K562 (cell line): ENCODE results near the gene BIK. TPM values are rescaled to one million over a fixed set of nuclear protein-coding genes. Genes with fewer than 3 reads are reported as not detected.

Source experiments
- FOXP1 ChIP-seq: sonication (generic); formaldehyde crosslinking; IDR thresholded peaks from 2 replicates; pipeline ENCODE4 v1.8.0; 2022; ENCODE audit warnings: mild to moderate bottlenecking, missing genetic modification reagents
- HMGN3 ChIP-seq: IDR thresholded peaks from 2 replicates; pipeline ENCODE4 v1.6.1; 2011; ENCODE audit warnings: borderline replicate concordance, low read depth, mild to moderate bottlenecking, mixed read lengths, low read length; ENCODE audit not compliant: insufficient read length; ENCODE audit errors: extremely low read depth
- NCOA2 ChIP-seq, 2 experiments: fragments of 450-650 bp; IDR thresholded peaks; 2 replicates each; pipeline ENCODE4 v1.6.1; 2018; ENCODE audit warnings: mild to moderate bottlenecking in 2 of 2, moderate library complexity in 1 of 2; ENCODE audit not compliant: partially characterized antibody in 2 of 2
- OTX1 ChIP-seq: fragments of 450-650 bp; formaldehyde crosslinking; IDR thresholded peaks from 2 replicates; pipeline ENCODE4 v1.4.0; 2022; ENCODE audit warnings: mild to moderate bottlenecking
- SIN3B ChIP-seq: fragments of 450-650 bp; IDR thresholded peaks from 2 replicates; pipeline ENCODE4 v1.6.1; 2017; ENCODE audit warnings: low read depth, mild to moderate bottlenecking, moderate library complexity
- TEAD4 ChIP-seq, 2 experiments: sonication (generic) in 1 of 2; formaldehyde crosslinking in 1 of 2; IDR thresholded peaks; 2 replicates each; pipeline versions ENCODE4 v1.6.1 to v1.8.0; 2012 to 2022; ENCODE audit warnings: borderline replicate concordance in 1 of 2, inconsistent platforms in 1 of 2, low read length in 1 of 2, mild to moderate bottlenecking in 1 of 2, missing genetic modification reagents in 1 of 2
- ZNF184 ChIP-seq: sonication (generic); formaldehyde crosslinking; IDR thresholded peaks from 2 replicates; pipeline ENCODE4 v1.5.0; 2020; ENCODE audit warnings: missing genetic modification reagents
- polyA plus RNA-seq, 8 experiments: library from polyadenylated mRNA; depleted of rRNA in 4 of 8; stranded (reverse) in 5 of 8; unstranded in 3 of 8; fragments of >200 nt; fragmentation: Nextera tagmentation in 2 of 8; fragmentation: Illumina TruSeq in 1 of 8; extraction: Ambion mirVana in 2 of 8; extraction: Trizol in 1 of 8; gene quantifications; 2 replicates each; pipeline versions ENCODE4 v1.2.1 to v1.2.3, GENCODE V29; 2011 to 2014; ENCODE audit warnings: inconsistent platforms in 1 of 8, missing spikeins in 1 of 8
- total RNA-seq, 7 experiments: library from RNA; depleted of rRNA in 6 of 7; stranded (reverse); fragments of >200 nt in 6 of 7; fragmentation: Illumina TruSeq in 2 of 7; extraction: Trizol in 2 of 7; gene quantifications; 2 replicates each; pipeline versions ENCODE4 v1.2.1 to v1.2.3, GENCODE V29; 2011 to 2021; ENCODE audit warnings: low replicate concordance in 1 of 7
- TF ChIP-seq, protein P1 (sequence below): fragments of 450-650 bp; conservative IDR thresholded peaks from 2 replicates; pipeline ENCODE4 v1.6.1; 2016; ENCODE audit warnings: missing genetic modification characterization, low read depth, mild to moderate bottlenecking, missing compliant biosample characterization, moderate library complexity
- TF ChIP-seq, protein P2 (sequence below): sonication (generic); formaldehyde crosslinking; IDR thresholded peaks from 2 replicates; pipeline ENCODE4 v1.8.1; 2023; ENCODE audit warnings: missing genetic modification reagents, mild to moderate bottlenecking, borderline replicate concordance

Gene BIK
- total and polyA plus RNA-seq, 9 of the 15 experiments (the other 6 are each of a cell fraction or from before 2014, with no cell fraction given): 0.08 to 0.23 (median 0.18) TPM; not detected in 4

DNA sequence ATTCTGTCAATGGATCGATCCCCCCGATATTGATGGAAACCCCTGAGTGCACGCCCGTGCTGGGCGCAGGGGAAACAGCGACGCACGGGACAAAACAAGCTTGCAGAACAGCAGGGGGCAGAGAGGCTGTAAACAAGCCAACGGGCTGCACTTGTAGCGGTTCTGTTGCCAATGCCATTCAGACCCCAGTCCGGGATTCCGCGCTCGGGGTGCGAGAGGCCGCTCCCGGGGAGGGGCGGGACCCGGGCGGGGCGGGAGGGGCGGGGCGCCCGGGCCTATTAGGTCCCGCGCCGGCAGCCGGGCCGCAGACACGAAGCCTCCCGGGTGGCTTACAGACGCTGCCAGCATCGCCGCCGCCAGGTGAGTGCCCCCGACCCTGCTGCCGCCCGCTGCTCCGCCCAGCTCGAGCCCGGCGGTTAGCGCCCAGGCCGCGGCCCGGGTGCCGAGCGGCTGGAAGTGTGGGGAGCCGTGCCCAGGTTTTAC, at the start of gene BIK (continued):
- TF ChIP-seq TEAD4 (IDR thresholded peaks at IDR 0.05; ENCODE audit: low read length): no peak
- no peak for TF ChIP-seq TEAD4 (CRISPR knock-in tag; IDR thresholded peaks at IDR 0.05; ENCODE audit: borderline replicate concordance)
- no peak for TF ChIP-seq OTX1 (CRISPR knock-in tag)
- no peak for TF ChIP-seq ZNF184 (CRISPR knock-in tag)
- TF ChIP-seq SIN3B: no peak
- TF ChIP-seq FOXP1 (CRISPR knock-in tag): 0 out of 2 replicates have a peak, but pooled peaks have one; percentile 32
- TF ChIP-seq HMGN3: no peak
- TF ChIP-seq, protein P1, sequence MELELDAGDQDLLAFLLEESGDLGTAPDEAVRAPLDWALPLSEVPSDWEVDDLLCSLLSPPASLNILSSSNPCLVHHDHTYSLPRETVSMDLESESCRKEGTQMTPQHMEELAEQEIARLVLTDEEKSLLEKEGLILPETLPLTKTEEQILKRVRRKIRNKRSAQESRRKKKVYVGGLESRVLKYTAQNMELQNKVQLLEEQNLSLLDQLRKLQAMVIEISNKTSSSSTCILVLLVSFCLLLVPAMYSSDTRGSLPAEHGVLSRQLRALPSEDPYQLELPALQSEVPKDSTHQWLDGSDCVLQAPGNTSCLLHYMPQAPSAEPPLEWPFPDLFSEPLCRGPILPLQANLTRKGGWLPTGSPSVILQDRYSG: no peak
- no peak for TF ChIP-seq NCOA2 (IDR thresholded peaks at IDR 0.05; ENCODE audit: partially characterized antibody in 2 of 2)
- TF ChIP-seq, protein P2, sequence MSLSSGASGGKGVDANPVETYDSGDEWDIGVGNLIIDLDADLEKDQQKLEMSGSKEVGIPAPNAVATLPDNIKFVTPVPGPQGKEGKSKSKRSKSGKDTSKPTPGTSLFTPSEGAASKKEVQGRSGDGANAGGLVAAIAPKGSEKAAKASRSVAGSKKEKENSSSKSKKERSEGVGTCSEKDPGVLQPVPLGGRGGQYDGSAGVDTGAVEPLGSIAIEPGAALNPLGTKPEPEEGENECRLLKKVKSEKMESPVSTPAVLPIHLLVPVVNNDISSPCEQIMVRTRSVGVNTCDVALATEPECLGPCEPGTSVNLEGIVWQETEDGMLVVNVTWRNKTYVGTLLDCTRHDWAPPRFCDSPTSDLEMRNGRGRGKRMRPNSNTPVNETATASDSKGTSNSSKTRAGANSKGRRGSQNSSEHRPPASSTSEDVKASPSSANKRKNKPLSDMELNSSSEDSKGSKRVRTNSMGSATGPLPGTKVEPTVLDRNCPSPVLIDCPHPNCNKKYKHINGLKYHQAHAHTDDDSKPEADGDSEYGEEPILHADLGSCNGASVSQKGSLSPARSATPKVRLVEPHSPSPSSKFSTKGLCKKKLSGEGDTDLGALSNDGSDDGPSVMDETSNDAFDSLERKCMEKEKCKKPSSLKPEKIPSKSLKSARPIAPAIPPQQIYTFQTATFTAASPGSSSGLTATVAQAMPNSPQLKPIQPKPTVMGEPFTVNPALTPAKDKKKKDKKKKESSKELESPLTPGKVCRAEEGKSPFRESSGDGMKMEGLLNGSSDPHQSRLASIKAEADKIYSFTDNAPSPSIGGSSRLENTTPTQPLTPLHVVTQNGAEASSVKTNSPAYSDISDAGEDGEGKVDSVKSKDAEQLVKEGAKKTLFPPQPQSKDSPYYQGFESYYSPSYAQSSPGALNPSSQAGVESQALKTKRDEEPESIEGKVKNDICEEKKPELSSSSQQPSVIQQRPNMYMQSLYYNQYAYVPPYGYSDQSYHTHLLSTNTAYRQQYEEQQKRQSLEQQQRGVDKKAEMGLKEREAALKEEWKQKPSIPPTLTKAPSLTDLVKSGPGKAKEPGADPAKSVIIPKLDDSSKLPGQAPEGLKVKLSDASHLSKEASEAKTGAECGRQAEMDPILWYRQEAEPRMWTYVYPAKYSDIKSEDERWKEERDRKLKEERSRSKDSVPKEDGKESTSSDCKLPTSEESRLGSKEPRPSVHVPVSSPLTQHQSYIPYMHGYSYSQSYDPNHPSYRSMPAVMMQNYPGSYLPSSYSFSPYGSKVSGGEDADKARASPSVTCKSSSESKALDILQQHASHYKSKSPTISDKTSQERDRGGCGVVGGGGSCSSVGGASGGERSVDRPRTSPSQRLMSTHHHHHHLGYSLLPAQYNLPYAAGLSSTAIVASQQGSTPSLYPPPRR (CRISPR knock-in tag): no peak
